Sciatic nerve (tissue), 2 donors: ENCODE results near the gene GGTA1. TPM values are rescaled to one million over a fixed set of nuclear protein-coding genes. Genes with fewer than 3 reads are reported as not detected.
"Not testable (repeated sequence)": the region's sequence is repeated elsewhere in the genome, so short reads cannot be mapped to it uniquely, and the experiment has no call there.

ENCODE experiments used
- ATAC-seq: fragments of 200-7000 bp; cut with Tn5 transposase; one replicate; pipeline ENCODE4 v1.9.1; 2020; ENCODE audit warnings: mild to moderate bottlenecking, moderate library complexity
- DNase-seq: peaks from one replicate; pipeline ENCODE4 v3.0.0-alpha.2; 2020; ENCODE audit warnings: low spot score
- intact Hi-C: fragments of 100-400 bp; cut with DNase I; formaldehyde crosslinking; loops from one replicate; pipeline ENCODE4 v1.14.2; 2022
- total RNA-seq: library from RNA; stranded (reverse); fragmentation: NEBNext Ultra II Directional; extraction: Animal tissue kit (Norgen Biotek cat#: 25700); gene quantifications from one replicate; pipeline ENCODE4 v1.2.1, GENCODE V29; 2021
- donor health status: DM: no; HTN: no; CAD: no.
- donor health status: DM: no; HTN: no; CAD: no.

Gene GGTA1
- 16.0 TPM for total RNA-seq

DNA sequence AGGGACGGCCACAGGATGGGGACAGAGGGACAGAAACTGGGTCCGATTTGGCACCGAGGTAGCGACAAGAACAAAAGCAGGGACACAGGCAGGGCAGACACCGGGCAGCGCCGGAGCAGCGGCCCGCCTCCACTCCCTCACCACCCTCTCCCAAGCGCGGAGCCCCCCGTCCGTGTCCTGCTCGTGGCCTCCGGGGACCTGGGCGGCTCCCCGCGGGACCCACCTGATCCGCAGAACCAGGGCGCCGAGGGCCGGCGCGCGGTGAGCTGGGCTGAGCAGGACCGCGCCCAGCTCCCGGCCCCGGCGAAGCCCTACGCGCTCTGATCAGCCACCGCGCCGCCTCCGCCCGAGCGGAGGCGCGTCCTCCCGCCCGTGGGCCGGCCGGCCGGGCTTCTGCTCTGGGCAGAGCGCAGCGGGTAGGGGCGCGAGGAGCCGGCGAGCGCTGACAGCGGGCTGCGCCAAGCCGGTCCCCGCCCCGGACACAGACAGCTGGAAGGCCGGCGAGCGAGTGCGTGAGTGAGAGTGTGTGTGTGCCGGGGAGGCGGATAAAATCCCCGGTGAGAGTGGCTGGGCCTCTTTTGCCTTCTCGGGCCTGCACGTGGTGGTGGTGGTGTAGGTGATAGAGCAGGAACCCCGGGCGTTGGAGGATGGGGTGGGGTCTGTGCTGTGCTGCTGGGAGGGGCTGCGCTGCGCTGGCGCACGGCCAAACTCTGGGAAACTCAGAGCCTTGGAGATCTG is at the start of gene GGTA1:
Gene GGTA1 (minus strand): TSS at position 418 of the 738 bp plus-strand sequence. CDS start 31,922 bp downstream, outside the sequence.
- peak; percentile 68 for ATAC-seq
- intact Hi-C loops = no loop called here
- DNase-seq = peak; percentile 73

DNA sequence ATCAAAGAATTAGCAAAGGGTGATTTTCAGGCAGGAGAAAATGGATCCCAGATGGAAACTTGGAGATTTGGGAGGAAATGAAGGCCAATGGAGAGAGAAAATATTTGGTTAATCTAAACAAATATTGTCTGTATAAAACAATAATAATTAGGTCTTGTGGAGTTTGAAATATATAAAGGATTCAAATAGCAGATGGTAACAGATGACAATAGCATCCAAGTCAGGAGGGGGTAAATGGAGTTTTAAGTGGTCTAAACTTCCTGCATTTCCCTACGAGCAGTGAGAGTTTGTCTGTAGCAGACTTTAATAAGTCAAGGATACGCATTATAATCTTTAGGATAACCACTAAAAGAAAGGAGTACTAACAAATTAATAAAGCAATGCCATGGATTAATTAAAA is 49.0 kb upstream of the GGTA1 start:
- intact Hi-C loops = loop anchor here (5.0 to 10.0 kb wide), 2 partner anchors 139 to 446 kb away; no protein-coding TSS in a partner anchor
- DNase-seq = no peak
- ATAC-seq = no peak

DNA sequence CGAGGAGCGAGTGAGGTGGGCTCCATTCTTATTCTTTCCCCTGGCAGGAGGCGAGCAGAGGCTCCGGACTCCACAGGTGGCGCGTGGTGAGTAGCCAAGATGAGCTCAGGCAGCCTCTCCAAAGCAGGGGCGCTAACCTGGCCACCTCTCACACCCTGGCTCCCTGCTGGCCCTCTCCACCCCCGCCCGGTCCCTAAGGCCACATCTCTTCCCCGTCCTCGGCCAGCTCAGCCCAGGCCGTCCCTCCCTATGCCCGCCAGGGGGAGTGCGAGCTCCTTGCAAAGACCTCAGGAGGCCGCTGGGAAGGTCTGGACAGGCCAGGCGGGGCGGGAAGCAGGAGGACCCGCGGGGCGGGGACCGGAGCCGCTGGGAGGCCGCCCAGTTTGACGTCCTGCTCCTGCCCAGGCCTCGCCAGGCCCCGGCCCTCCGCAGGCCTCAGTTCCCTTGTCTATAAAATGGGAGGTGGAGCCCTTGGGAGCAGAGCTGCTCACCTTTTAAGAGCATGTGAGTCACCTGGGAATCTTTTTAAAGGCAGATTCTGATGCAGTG is 46.3 kb upstream of the GGTA1 start:
- ATAC-seq (peak; percentile 96), DNase-seq (peak; percentile 96)
- intact Hi-C loops = loop anchor here (5.0 to 10.0 kb wide), 2 partner anchors 141 to 449 kb away; no protein-coding TSS in a partner anchor

DNA sequence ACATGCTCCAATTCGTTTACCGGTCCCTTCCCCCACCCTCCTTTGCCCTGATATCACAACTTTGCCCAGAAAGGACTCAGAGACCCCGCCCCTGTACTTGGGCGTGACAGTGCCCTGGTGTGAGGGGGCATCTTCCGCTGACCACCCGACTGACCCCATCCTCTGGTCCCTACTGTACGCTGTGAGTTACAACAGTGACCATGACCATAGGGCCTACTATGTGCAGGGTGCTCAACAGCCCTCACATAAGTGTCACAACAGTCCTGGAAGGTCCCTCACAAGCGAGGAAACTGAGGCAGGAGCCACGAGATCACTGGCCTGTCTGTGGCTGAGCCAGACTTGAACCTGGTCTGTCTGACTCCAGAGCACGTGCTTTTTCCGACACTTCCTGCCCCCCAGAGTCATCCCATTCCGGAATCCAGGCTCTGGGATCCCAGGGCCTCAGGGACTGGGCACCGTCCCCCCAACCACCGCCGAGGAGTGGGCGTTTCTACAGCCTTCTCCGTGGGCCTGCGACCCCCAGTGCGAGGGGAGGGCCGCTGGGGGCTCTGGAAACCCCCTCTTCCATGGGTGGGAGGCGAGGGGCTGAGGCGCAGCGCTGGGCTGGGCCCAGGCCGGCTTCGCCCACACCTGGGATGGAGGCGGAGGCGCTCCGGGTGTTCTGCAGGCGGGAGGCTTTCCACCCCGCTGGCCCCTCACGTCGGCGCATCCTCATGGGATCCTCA is 45.7 kb upstream of the GGTA1 start:
- peak; percentile 8 for ATAC-seq
- intact Hi-C loops = loop anchor here (5.0 to 10.0 kb wide), 2 partner anchors 142 to 449 kb away; no protein-coding TSS in a partner anchor
- DNase-seq = no peak

DNA sequence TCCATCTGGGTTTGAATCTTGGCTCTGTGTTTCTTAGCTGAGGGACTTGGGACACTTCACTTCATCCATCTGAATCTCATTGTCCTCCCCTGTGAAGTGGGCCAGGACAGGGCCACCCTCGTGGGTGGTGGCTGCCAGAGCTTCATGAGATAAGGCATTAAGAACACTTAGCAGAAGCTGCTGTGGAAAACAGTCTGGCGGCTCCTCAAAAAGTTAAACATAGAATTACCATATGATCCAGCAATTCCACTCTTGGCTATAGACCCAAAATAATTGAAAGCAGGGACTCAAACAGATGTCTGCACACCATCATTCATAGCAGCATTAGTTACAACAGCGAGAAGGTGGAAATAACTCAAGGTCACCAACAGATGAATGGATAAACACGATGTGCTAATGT is 42.4 kb upstream of the GGTA1 start:
- ATAC-seq (no peak), DNase-seq (no peak)
- intact Hi-C loops = loop anchor here (10.0 kb wide), 1 partner anchor 453 kb away; no protein-coding TSS in a partner anchor

DNA sequence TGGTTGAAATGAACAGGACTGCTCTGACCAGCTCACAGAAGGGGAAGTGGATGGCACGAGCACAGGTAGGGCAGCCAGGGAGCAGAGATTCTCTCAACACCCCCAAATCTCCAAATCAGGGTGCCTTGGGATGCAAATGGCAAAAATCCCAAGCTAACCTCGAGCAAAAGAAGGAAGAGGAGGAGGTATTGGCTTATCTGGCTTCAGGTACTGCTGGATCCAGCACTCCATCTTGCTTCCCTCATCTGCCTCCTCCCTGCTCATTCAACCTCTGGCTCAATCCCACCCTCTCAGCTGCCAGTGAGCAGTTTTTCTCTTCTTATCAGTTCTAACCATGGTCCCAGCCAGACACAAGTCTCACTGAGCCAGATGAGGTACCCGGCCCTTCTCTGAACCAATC is 41.6 kb upstream of the GGTA1 start:
- ATAC-seq = no peak
- no peak for DNase-seq

DNA sequence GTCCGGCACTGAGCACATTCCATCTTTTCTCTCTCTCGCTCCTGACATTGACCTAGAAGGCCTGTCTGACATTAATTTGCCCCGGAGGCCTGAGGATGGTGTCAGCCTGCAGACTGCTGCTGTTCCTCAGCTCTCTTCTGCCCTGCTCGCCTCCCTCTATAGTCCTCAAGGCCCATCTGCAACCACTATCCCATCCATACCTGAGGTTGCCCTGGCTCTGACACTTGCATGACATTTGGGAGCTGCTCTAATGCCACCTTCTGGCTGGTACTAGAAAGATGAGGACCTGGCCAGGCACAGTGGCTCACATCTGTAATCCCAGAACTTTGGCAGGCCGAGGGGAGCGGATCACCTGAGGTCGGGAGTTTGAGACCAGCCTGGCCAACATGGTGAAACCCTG is 38.6 kb upstream of the GGTA1 start:
- intact Hi-C loops = no loop called here
- DNase-seq (no peak), ATAC-seq (no peak)

More for the DNA sequence above, 41.6 kb upstream of the GGTA1 start:
- intact Hi-C loops = loop anchor here (10.0 kb wide), 1 partner anchor 454 kb away; no protein-coding TSS in a partner anchor

DNA sequence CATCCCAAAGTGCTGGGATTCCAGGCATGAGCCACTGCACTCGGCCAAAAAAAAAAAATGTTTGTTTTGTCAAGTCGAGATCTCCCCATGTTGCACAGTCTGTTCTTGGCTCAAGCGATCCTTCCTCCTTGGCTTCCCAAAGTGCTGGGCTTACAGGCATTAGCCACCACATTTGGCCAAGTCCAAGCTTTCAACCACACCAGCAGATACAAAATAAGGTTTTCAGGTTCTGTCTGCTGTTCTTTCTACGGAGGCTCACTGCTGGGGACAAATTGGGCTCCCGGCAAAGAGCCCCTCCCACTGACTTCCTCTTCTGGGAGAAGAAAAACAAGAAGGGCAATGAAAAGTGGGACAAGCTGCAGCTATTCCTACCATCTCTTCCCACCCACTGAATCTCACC is 37.6 kb upstream of the GGTA1 start:
- intact Hi-C loops = no loop called here
- DNase-seq (no peak), ATAC-seq (no peak)

DNA sequence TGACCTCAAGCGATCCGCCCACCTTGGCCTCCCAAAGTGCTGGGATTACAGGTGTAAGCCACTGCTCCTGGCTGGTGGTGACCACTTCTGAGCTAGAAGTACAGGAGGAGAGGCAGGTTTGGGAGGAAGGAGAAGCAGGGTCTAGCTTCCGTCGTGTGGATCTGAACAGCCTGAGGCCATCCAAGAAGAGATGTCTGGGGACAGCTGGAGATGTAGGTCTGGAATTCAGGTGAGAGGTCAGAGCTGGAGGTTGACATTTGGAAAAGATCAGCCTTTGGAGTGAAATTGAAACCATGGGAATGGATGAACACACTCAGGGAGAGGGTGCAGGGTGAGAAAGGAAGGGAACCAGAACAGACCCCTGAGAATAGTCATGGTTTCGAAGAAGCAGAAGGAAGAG is 33.2 kb upstream of the GGTA1 start:
- no peak for ATAC-seq
- intact Hi-C loops = no loop called here

DNA sequence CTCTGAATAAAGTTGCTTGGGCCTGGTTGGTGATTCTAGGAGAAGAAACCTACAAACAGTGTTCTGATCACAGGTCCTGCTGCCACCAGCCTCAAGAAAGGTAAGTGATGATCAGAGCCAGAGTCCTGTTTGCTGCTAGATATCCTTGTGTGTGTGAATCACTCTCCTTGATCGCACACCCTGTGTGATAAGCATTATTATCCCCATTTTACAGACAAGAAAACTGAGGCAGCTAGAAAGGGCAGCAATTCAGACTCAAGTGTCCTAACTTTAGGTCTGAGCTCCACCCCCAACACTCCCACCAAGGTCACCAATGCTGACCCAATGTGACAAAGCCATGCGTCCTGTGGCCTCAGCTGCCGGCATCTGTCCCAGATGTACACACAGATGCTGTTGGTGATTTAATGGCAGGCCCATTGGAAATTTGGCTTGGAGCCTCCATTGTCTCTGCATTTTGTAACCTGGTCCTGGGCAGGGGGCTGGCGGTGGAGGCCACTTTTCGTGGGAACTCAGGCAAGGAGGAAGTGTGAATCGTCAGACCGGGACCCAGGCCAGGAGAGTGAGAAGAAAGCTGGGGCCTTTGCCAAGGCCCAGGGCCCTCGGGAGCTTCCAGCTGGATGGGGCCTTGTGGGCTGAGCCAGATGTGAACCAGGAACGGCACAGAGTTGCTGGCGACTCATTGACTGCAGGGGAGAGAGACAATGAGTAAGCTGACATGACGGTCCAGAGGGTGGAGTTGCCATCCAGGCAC is 29.8 kb upstream of the GGTA1 start:
- peak; percentile 96 for ATAC-seq
- peak; percentile 95 for DNase-seq
- intact Hi-C loops = no loop called here

More for the DNA sequence above, 33.2 kb upstream of the GGTA1 start:
- DNase-seq = no peak

DNA sequence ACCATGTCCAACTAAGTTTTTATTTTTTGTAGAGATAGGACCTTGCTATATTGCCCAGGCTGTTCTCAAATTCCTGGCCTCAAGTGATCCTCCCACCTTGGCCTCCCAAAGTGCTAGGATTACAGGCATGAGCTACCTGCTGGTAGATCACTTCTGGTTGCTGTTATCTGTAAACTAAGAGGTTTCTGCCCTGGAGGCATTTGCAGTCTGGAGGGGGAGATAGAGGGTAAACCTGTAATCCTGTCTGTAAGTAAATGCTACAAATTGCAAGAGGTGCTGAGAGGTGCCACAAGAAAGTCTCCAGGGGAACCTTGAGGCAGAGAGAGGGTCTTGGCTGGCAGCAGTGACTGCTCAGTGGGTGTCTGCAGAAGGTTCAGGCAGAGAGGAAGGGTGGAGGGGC is 29.0 kb upstream of the GGTA1 start:
- DNase-seq = no peak
- intact Hi-C loops = no loop called here
- peak; percentile 8 for ATAC-seq

DNA sequence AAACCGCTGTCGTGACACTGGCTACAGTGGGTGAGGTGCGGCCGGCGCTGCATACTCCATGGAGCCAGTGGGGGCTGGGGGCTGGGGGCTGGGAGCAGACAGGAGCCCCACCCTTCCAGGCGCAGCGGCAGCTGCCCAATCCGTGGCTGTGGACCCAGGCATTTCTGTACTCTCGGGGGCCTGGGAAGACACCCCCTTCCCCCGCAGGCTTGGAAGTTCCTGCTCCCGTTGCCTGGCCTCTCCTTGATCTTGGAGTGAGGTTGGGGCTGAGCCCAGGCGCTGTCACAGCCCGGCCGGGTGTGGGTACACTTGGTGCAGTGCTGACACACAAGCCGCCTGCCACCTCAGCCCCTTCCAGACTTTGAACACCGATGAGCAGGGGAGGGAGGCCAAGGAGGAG is 27.7 kb upstream of the GGTA1 start:
- DNase-seq = no peak
- intact Hi-C loops = no loop called here
- ATAC-seq = no peak

DNA sequence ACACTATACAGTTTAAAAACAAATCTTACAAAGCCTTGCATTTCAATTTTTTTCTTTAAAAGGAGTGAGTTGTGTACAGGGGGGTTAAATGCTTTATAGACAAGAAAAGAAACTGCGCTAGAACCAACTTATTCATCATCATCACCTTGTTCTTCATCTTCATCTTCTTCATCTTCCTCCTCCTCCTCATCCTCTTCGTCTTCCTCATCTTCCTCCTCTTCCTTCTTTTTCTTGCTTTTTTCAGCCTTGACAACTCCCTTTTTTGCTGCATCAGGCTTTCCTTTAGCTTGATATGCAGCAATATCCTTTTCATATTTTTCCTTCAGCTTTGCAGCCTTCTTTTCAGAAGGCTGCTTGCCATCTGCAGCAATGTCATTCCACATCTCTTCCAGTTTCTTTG is 20.0 kb upstream of the GGTA1 start:
- ATAC-seq, intact Hi-C loops, DNase-seq: not testable (repeated sequence)

DNA sequence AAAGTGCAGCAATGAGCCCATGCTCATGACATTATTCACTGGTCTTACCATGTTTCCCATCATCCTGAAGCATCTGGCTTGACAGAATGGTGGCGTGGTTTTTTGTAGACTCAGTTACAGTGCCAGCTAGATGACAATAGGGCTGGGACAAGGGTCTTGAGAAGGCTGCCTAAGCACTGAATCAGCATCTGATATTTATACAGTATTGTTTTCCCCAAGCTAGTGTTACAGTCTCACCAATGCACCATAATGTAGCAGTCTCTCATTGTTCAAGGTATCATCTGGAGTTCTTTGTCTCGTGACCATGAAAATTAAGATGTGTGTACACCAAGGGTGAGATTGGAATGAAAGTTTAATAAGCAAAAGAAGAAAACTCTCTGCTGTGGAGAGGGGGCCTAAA is 19.0 kb upstream of the GGTA1 start:
- intact Hi-C loops = no loop called here
- no peak for DNase-seq
- ATAC-seq = no peak

DNA sequence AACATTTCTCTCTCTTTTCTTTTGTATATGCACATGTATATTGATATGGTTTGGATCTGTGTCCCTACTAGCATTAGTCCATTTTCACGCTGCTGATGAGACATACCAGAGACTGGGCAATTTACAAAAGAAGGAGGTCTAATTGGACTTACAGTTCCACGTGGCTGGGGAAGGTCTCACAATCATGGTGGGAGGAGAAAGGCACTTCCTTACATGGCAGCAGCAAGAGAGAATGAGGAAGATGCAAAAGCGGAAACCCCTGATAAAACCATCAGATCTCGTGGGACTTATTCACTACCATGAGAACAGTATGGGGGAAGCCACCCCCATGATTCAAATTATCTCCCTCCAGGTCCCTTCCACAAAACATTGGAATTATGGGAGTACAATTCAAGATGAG is 13.5 kb upstream of the GGTA1 start:
- DNase-seq, ATAC-seq, intact Hi-C loops: not testable (repeated sequence)

DNA sequence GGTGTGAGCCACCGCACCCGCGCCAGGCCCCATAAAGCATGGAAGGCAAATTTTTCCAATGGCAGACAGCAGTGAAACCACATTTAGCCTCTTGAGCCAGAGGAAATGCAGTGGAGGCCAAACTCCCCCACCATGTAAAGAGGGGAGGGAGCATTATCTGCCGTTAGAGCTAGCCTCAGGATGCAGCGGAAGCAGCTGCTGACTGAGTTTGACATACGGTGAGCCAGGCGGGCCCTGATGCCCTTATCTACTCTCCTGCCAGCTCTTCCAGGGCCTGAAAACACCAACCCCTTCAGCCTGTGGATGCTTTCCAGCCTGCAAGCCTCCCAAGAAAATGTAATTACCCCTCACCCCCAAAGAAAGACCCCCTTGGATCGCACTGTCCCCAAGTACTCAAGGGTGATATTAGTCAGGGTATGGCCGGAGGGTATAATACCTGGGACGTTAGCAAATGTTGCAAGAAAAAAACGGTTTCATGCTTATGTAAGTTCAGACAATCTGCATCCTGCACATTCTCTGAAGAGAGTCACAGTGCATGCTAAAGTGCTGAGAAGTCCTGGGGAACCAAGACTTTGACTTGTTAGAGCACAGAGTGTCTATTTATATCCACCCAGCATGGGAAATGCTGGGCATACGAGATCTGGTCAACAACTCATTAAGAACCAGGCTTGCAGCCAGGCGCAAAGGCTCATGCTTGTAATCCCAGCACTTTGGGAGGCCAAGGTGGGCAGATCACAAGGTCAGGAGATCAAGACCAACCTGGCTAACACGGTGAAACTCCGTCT is 11.3 kb upstream of the GGTA1 start:
- intact Hi-C loops = no loop called here
- no peak for DNase-seq
- no peak for ATAC-seq

DNA sequence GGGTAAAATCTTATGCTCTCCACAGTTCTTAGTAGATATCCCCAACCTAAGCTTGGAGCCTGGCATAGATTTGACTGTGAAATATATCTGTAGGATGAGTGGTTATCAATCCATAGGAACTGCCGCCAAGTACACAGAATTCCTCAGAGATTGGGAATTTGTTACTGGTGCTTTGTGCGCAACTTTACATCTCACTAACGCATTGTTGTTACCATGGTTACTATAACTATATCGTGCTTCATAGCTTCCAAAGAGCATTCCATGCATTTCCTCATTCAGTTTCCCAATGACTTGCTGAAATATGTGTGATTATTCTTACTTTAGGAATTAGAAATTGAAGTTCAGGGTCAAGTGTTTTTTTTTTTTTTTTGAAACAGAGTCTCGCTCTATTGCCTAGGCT is 9.5 kb upstream of the GGTA1 start:
- intact Hi-C loops = no loop called here
- DNase-seq = no peak
- ATAC-seq = no peak

DNA sequence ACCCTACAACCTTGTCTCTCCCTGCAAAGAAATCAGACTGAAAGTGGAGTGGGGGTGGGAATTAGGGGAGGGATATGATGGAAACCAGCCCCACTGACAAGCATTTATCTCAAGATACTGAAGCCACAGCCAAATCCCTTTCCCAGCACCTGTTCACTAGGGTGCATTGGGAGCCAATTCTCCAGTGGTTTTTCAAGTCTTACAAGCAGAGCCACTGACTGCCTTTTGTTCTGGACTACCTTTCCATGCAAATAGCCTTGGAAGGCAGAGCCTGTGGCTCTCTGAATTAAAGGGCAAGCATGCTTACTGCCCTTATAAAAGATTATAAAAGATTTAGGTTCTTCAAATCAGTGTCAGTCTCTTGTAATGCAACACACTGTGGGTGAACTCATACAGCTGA is 8.8 kb upstream of the GGTA1 start:
- ATAC-seq (no peak), DNase-seq (no peak)
- intact Hi-C loops = no loop called here
